ENCODE results near the gene ATP1B4.

GRCh38 chrX:120361764-120362305 is at the start of gene ATP1B4:
- no peak for TF ChIP-seq CTCF (IDR thresholded peaks at IDR 0.05)
- TF ChIP-seq ZFX (IDR thresholded peaks at IDR 0.05; ENCODE audit: borderline replicate concordance): no peak
